Panc1 (cell line): ENCODE measurements around the gene CACNB1. TPM values are rescaled to one million over a fixed set of nuclear protein-coding genes. Genes with fewer than 3 reads are reported as not detected.

Source experiments
- ATAC-seq: fragments of 200-7000 bp; cut with Tn5 transposase; 2 replicates; pipeline ENCODE4 v1.9.1; 2020; ENCODE audit warnings: mild to moderate bottlenecking, moderate library complexity
- BruUV-seq: library from RNA; stranded (reverse); fragments of 400-500 nt; replicated peaks from 2 replicates; lab custom pipeline; 2021; lab: Mats Ljungman, UMichigan
- CTCF ChIA-PET: fragments of 300-600 bp; sonication (Branson Sonifier 250); formaldehyde crosslinking; loops from one replicate; lab custom pipeline; 2022; ENCODE audit warnings: antibody characterized with exemption; lab: Charles Lee
- POLR2A ChIA-PET: fragments of 300-600 bp; sonication (Branson Sonifier 250); formaldehyde crosslinking; loops from one replicate; lab custom pipeline; 2022; ENCODE audit warnings: antibody characterized with exemption; lab: Charles Lee
- DNase-seq: peaks from one replicate; pipeline ENCODE4 v3.0.0-alpha.2; 2010; ENCODE audit warnings: low read depth, low spot score
- H3K27ac ChIP-seq: 2 replicates; pipeline ENCODE4 v1.5.1; 2011; ENCODE audit warnings: mild to moderate bottlenecking, low read length, inconsistent platforms
- H3K27me3 ChIP-seq: fragments of 200-500 bp; sonication (Bioruptor generic); 2 replicates; pipeline ENCODE4 v1.6.0; 2014; ENCODE audit warnings: low read length, inconsistent platforms; ENCODE audit not compliant: control insufficient read depth, insufficient read depth
- H3K36me3 ChIP-seq: fragments of 200-500 bp; sonication (Bioruptor generic); 2 replicates; pipeline ENCODE4 v1.5.1; 2014; ENCODE audit warnings: inconsistent platforms, mild to moderate bottlenecking, low read length, moderate library complexity; ENCODE audit not compliant: control insufficient read depth, insufficient read depth
- H3K4me1 ChIP-seq: 2 replicates; pipeline ENCODE4 v1.5.1; 2011; ENCODE audit warnings: inconsistent platforms, mild to moderate bottlenecking, low read length, moderate library complexity; ENCODE audit not compliant: control insufficient read depth, insufficient read depth
- H3K4me3 ChIP-seq, 2 experiments: 2 replicates each; pipeline ENCODE4 v1.5.1; 2011 to 2012; ENCODE audit warnings: low read depth in 2 of 2, low read length in 2 of 2, mild to moderate bottlenecking in 2 of 2, inconsistent platforms in 1 of 2, moderate library complexity in 1 of 2
- H3K9me3 ChIP-seq: fragments of 200-500 bp; sonication (Bioruptor generic); 2 replicates; pipeline ENCODE4 v1.5.1; 2014; ENCODE audit warnings: low read depth, mild to moderate bottlenecking, inconsistent platforms, low read length, moderate library complexity; ENCODE audit not compliant: control insufficient read depth, insufficient read depth
- CTCF ChIP-seq: fragments of 450-650 bp; IDR thresholded peaks from 2 replicates; pipeline ENCODE4 v1.5.1; 2017; ENCODE audit warnings: mild to moderate bottlenecking
- POLR2AphosphoS5 ChIP-seq: IDR thresholded peaks from 2 replicates; pipeline ENCODE4 v1.6.1; 2012; ENCODE audit warnings: mild to moderate bottlenecking, low read depth, low read length, moderate library complexity
- SIN3A ChIP-seq: IDR thresholded peaks from 2 replicates; pipeline ENCODE4 v1.6.1; 2012; ENCODE audit warnings: low read depth, mild to moderate bottlenecking, low read length, moderate library complexity, borderline replicate concordance; ENCODE audit not compliant: insufficient read depth
- TCF7L2 ChIP-seq: IDR thresholded peaks from 2 replicates; pipeline ENCODE4 v1.6.1; 2011; ENCODE audit warnings: mild to moderate bottlenecking, low read depth, low read length, inconsistent platforms
- in situ Hi-C: cut with HindIII; loops from 2 replicates; pipeline ENCODE4 v1.10.0; 2016; ENCODE audit warnings: low sequenced_read_pairs, low pct_unique_long_range_greater_than_20kb
- intact Hi-C: fragments of 100-400 bp; cut with micrococcal nuclease; formaldehyde crosslinking; loops from one replicate; pipeline ENCODE4 v1.10.0; 2022; ENCODE audit not compliant: unreplicated experiment
- total RNA-seq: library from RNA; stranded (reverse); gene quantifications from one replicate; pipeline ENCODE4 v1.2.1, GENCODE V29; 2021; ENCODE audit not compliant: unreplicated experiment
- TF ChIP-seq, protein P1 (sequence below), 2 experiments: IDR thresholded peaks; 2 replicates each; pipeline ENCODE4 v1.6.1; 2011 to 2012; ENCODE audit warnings: low read depth in 2 of 2, control low read depth in 1 of 2, low read length in 1 of 2, mild to moderate bottlenecking in 1 of 2, moderate library complexity in 1 of 2; ENCODE audit not compliant: insufficient read depth in 1 of 2

CACNB1 gene
- total RNA-seq, 1 experiment from 2014 or later, result 14.9 TPM

- no peak for DNase-seq
- Histone ChIP-seq H3K4me1 (no peaks in the 10 kb centered on the region), H3K36me3 (no peaks in the 10 kb centered on the region), H3K9me3 (no peaks in the 10 kb centered on the region), H3K27me3 (no peaks in the 10 kb centered on the region), H3K27ac (no peak overlapping the region), H3K4me3 (no peak overlapping the region)
- ChIA-PET POLR2A (no interaction called here), CTCF (interaction anchor here (0.6 kb wide), 1 partner anchor 46 kb away, joined by 5 read pairs; no protein-coding TSS in a partner anchor)
- intact Hi-C loops, result no loop called here
- ATAC-seq, result no peak
- in situ Hi-C loops, result no loop called here
- TF ChIP-seq TCF7L2 (no peak), SIN3A (no peak), POLR2AphosphoS5 (no peak), CTCF (no peak)
- TF ChIP-seq, protein P1, sequence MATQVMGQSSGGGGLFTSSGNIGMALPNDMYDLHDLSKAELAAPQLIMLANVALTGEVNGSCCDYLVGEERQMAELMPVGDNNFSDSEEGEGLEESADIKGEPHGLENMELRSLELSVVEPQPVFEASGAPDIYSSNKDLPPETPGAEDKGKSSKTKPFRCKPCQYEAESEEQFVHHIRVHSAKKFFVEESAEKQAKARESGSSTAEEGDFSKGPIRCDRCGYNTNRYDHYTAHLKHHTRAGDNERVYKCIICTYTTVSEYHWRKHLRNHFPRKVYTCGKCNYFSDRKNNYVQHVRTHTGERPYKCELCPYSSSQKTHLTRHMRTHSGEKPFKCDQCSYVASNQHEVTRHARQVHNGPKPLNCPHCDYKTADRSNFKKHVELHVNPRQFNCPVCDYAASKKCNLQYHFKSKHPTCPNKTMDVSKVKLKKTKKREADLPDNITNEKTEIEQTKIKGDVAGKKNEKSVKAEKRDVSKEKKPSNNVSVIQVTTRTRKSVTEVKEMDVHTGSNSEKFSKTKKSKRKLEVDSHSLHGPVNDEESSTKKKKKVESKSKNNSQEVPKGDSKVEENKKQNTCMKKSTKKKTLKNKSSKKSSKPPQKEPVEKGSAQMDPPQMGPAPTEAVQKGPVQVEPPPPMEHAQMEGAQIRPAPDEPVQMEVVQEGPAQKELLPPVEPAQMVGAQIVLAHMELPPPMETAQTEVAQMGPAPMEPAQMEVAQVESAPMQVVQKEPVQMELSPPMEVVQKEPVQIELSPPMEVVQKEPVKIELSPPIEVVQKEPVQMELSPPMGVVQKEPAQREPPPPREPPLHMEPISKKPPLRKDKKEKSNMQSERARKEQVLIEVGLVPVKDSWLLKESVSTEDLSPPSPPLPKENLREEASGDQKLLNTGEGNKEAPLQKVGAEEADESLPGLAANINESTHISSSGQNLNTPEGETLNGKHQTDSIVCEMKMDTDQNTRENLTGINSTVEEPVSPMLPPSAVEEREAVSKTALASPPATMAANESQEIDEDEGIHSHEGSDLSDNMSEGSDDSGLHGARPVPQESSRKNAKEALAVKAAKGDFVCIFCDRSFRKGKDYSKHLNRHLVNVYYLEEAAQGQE (IDR thresholded peaks at IDR 0.05; ENCODE audit: insufficient read depth in 1 of 2, low read depth in 2 of 2, low read length in 1 of 2), result no peak
- BruUV-seq, result no TSS peak
Observed at GRCh38 chr17:39134878-39135277, 62.6 kb downstream of the CACNB1 start.

DNA sequence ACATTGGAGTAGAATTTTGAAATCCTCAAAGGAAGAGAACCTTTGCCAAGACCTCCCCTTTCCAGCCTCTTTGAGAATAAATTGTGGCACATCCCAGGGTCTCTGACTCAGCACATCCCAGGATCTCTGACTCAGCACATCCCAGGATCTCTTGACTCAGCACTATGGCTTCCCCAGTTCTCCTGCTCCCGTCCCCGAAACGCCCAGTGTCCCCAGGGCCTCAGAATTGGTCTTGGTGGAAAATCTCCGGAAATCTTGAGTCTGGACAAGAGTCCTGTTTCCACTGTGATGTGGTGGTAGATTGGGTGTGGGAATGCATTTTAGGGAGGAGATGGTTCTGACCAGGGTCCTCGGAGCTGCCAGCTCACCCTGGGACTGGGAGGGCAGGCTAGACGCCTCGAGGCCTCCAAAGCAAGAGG lies 65.3 kb downstream of the CACNB1 start:
- TF ChIP-seq SIN3A, result no peak
- TF ChIP-seq POLR2AphosphoS5, result no peak
- TF ChIP-seq TCF7L2, result no peak
- TF ChIP-seq CTCF, result no peak
- TF ChIP-seq, protein P1 (IDR thresholded peaks at IDR 0.05; ENCODE audit: insufficient read depth in 1 of 2, low read depth in 2 of 2, low read length in 1 of 2), result no peak
- no peak overlapping the region for H3K27ac ChIP-seq
- DNase-seq, result no peak
- in situ Hi-C loops, result no loop called here
- H3K4me1 ChIP-seq, result no peaks in the 10 kb centered on the region
- no TSS peak for BruUV-seq
- no peak overlapping the region for H3K4me3 ChIP-seq
- ATAC-seq, result no peak
- CTCF ChIA-PET, result no interaction called here
- no peaks in the 10 kb centered on the region for H3K9me3 ChIP-seq
- no peaks in the 10 kb centered on the region for H3K36me3 ChIP-seq
- intact Hi-C loops, result no loop called here
- POLR2A ChIA-PET, result no interaction called here
- H3K27me3 ChIP-seq, result no peaks in the 10 kb centered on the region
